K562 (cell line): ENCODE results near the gene CCL24. TPM values are rescaled to one million over a fixed set of nuclear protein-coding genes. Genes with fewer than 3 reads are reported as not detected.

Experiments used
- BRCA1 ChIP-seq, 2 experiments: fragments of 450-650 bp in 1 of 2; sonication (generic) in 1 of 2; formaldehyde crosslinking in 1 of 2; IDR thresholded peaks; 2 replicates each; pipeline versions ENCODE4 v1.5.0 to v1.6.1; 2017 to 2020; ENCODE audit warnings: mild to moderate bottlenecking in 1 of 2, missing genetic modification reagents in 1 of 2
- DACH1 ChIP-seq: fragments of 450-650 bp; IDR thresholded peaks from 2 replicates; pipeline ENCODE4 v1.6.1; 2018; ENCODE audit not compliant: partially characterized antibody
- E2F8 ChIP-seq: fragments of 450-650 bp; IDR thresholded peaks from 2 replicates; pipeline ENCODE4 v1.7.1; 2018; ENCODE audit warnings: mild to moderate bottlenecking, low read depth; ENCODE audit not compliant: partially characterized antibody
- ELF4 ChIP-seq: fragments of 450-650 bp; formaldehyde crosslinking; IDR thresholded peaks from 2 replicates; pipeline ENCODE4 v1.4.0; 2022; ENCODE audit warnings: missing genetic modification characterization
- ETS2 ChIP-seq: IDR thresholded peaks from 2 replicates; pipeline ENCODE4 v1.6.1; 2016; ENCODE audit warnings: borderline replicate concordance, missing genetic modification characterization, mild to moderate bottlenecking, moderate library complexity, missing compliant biosample characterization; ENCODE audit not compliant: poor library complexity, severe bottlenecking
- GABPB2 ChIP-seq: fragments of 250-450 bp; sonication (Bioruptor Pico); conservative IDR thresholded peaks from 2 replicates; pipeline ENCODE4 v1.5.1; 2021; ENCODE audit warnings: mild to moderate bottlenecking
- HINFP ChIP-seq: fragments of 450-650 bp; conservative IDR thresholded peaks from 2 replicates; pipeline ENCODE4 v1.6.1; 2016; ENCODE audit warnings: missing genetic modification characterization, low read depth, mild to moderate bottlenecking, control low read depth, missing compliant biosample characterization
- ILF3 ChIP-seq: fragments of 450-650 bp; IDR thresholded peaks from 2 replicates; pipeline ENCODE4 v1.6.1; 2018; ENCODE audit warnings: antibody characterized with exemption, mild to moderate bottlenecking, moderate library complexity, borderline replicate concordance
- KLF1 ChIP-seq: fragments of 450-650 bp; IDR thresholded peaks from 2 replicates; pipeline ENCODE4 v1.6.1; 2016; ENCODE audit warnings: missing genetic modification characterization, missing compliant biosample characterization
- KLF16 ChIP-seq: IDR thresholded peaks from 2 replicates; pipeline ENCODE4 v1.6.1; 2016; ENCODE audit warnings: antibody characterized with exemption
- LEF1 ChIP-seq: fragments of 450-650 bp; IDR thresholded peaks from 2 replicates; pipeline ENCODE4 v1.6.1; 2016; ENCODE audit warnings: mild to moderate bottlenecking
- MTA1 ChIP-seq: fragments of 450-650 bp; IDR thresholded peaks from 2 replicates; pipeline ENCODE4 v1.6.1; 2017; ENCODE audit warnings: borderline replicate concordance
- MYBL2 ChIP-seq, 2 experiments: fragments of 450-650 bp in 1 of 2; sonication (generic) in 1 of 2; formaldehyde crosslinking in 1 of 2; IDR thresholded peaks; 2 replicates each; pipeline versions ENCODE4 v1.6.1 to v1.8.1; 2017 to 2022; ENCODE audit warnings: borderline replicate concordance in 1 of 2, inconsistent platforms in 1 of 2, low read depth in 1 of 2, mild to moderate bottlenecking in 1 of 2, missing genetic modification reagents in 1 of 2, moderate library complexity in 1 of 2
- NCOA4 ChIP-seq: fragments of 450-650 bp; IDR thresholded peaks from 2 replicates; pipeline ENCODE4 v1.6.1; 2018; ENCODE audit warnings: mild to moderate bottlenecking; ENCODE audit not compliant: partially characterized antibody
- NR0B1 ChIP-seq: fragments of 450-650 bp; IDR thresholded peaks from one replicate; pipeline ENCODE4 v1.6.1; 2018; ENCODE audit warnings: mild to moderate bottlenecking, moderate library complexity; ENCODE audit not compliant: partially characterized antibody
- PML ChIP-seq: IDR thresholded peaks from 2 replicates; pipeline ENCODE4 v1.6.1; 2012; ENCODE audit warnings: low read length, inconsistent platforms
- PTRF ChIP-seq: fragments of 450-650 bp; IDR thresholded peaks from 2 replicates; pipeline ENCODE4 v1.6.1; 2016; ENCODE audit warnings: mild to moderate bottlenecking, missing genetic modification characterization, missing compliant biosample characterization
- SMAD2 ChIP-seq: fragments of 150-350 bp; IDR thresholded peaks from 2 replicates; pipeline ENCODE4 v1.6.1; 2014; ENCODE audit warnings: low read depth, mild to moderate bottlenecking, low read length
- TFE3 ChIP-seq: fragments of 450-650 bp; formaldehyde crosslinking; IDR thresholded peaks from 2 replicates; pipeline ENCODE4 v1.4.0; 2020; ENCODE audit warnings: mild to moderate bottlenecking, mixed read lengths
- ZBTB17 ChIP-seq: fragments of 450-650 bp; formaldehyde crosslinking; IDR thresholded peaks from 2 replicates; pipeline ENCODE4 v1.4.0; 2020; ENCODE audit warnings: mild to moderate bottlenecking
- ZBTB7A ChIP-seq: IDR thresholded peaks from 2 replicates; pipeline ENCODE4 v1.6.1; 2011; ENCODE audit warnings: low read depth, mild to moderate bottlenecking, low read length, moderate library complexity, borderline replicate concordance; ENCODE audit not compliant: control insufficient read depth
- ZFP30 ChIP-seq: fragments of 250-450 bp; sonication (Bioruptor Pico); IDR thresholded peaks from 2 replicates; pipeline ENCODE4 v1.8.0; 2022; ENCODE audit warnings: moderate library complexity, mild to moderate bottlenecking, inconsistent platforms, borderline replicate concordance
- polyA plus RNA-seq, 8 experiments: library from polyadenylated mRNA; depleted of rRNA in 4 of 8; stranded (reverse) in 5 of 8; unstranded in 3 of 8; fragments of >200 nt; fragmentation: Nextera tagmentation in 2 of 8; fragmentation: Illumina TruSeq in 1 of 8; extraction: Ambion mirVana in 2 of 8; extraction: Trizol in 1 of 8; gene quantifications; 2 replicates each; pipeline versions ENCODE4 v1.2.1 to v1.2.3, GENCODE V29; 2011 to 2014; ENCODE audit warnings: inconsistent platforms in 1 of 8, missing spikeins in 1 of 8
- total RNA-seq, 7 experiments: library from RNA; depleted of rRNA in 6 of 7; stranded (reverse); fragments of >200 nt in 6 of 7; fragmentation: Illumina TruSeq in 2 of 7; extraction: Trizol in 2 of 7; gene quantifications; 2 replicates each; pipeline versions ENCODE4 v1.2.1 to v1.2.3, GENCODE V29; 2011 to 2021; ENCODE audit warnings: low replicate concordance in 1 of 7

CCL24 gene
- total and polyA plus RNA-seq, 9 of the 15 experiments (the other 6 are each of a cell fraction or from before 2014, with no cell fraction given), result 0.45 to 3.6 (median 0.95) TPM; not detected in 1

GRCh38 chr7:75798770-75799169 lies 14.8 kb downstream of the CCL24 start (continued):
- TF ChIP-seq MTA1, result 0 out of 2 replicates have a peak, but pooled peaks have one; percentile 50
- TF ChIP-seq ILF3, result no peak
- TF ChIP-seq BRCA1 (IDR thresholded peaks at IDR 0.05), result no peak
- no peak for TF ChIP-seq BRCA1 (CRISPR knock-in tag; IDR thresholded peaks at IDR 0.05)
- no peak for TF ChIP-seq KLF1 (tag)
- no peak for TF ChIP-seq ETS2
- TF ChIP-seq PTRF, result no peak
- no peak for TF ChIP-seq ELF4 (CRISPR knock-in tag)
- peak; percentile 94 for TF ChIP-seq LEF1
- no peak for TF ChIP-seq NR0B1
- TF ChIP-seq MYBL2 (IDR thresholded peaks at IDR 0.05; ENCODE audit: low read depth), result no peak
- no peak for TF ChIP-seq MYBL2 (CRISPR knock-in tag; IDR thresholded peaks at IDR 0.05; ENCODE audit: borderline replicate concordance)
- no peak for TF ChIP-seq ZFP30 (CRISPR knock-in tag)
- no peak for TF ChIP-seq GABPB2 (CRISPR knock-in tag)
- TF ChIP-seq ZBTB17, result no peak
- no peak for TF ChIP-seq HINFP
- TF ChIP-seq DACH1, result no peak
- no peak for TF ChIP-seq ZBTB7A
- TF ChIP-seq E2F8, result no peak
- TF ChIP-seq PML, result no peak
- no peak for TF ChIP-seq NCOA4
- TF ChIP-seq SMAD2, result no peak
- no peak for TF ChIP-seq TFE3 (CRISPR knock-in tag)
- TF ChIP-seq KLF16, result peak; percentile 75
